DMS153 treated with DMSO at 0.1 percent for 48 hours (cell line): ENCODE data around the gene SOCS6.
"Not testable (repeated sequence)": the region's sequence is repeated elsewhere in the genome, so short reads cannot be mapped to it uniquely, and the experiment has no call there.

Source experiments
- DNase-seq: peaks from one replicate; lab custom pipeline; 2025; ENCODE audit not compliant: unreplicated experiment; lab: John Stamatoyannopoulos, UW

SOCS6 gene

GRCh38 chr18:70321616-70322015 is 32.8 kb downstream of the SOCS6 start:
- no peak for DNase-seq

- no peak for DNase-seq
Measured at GRCh38 chr18:70322385-70322784, 33.5 kb downstream of the SOCS6 start.

GRCh38 chr18:70322928-70323327 is 34.1 kb downstream of the SOCS6 start:
- no peak for DNase-seq

GRCh38 chr18:70324897-70325296 is 36.1 kb downstream of the SOCS6 start:
- no peak for DNase-seq

GRCh38 chr18:70326255-70326654 is 37.4 kb downstream of the SOCS6 start:
- DNase-seq: no peak

- DNase-seq: no peak
Measured at GRCh38 chr18:70328169-70328568, 39.3 kb downstream of the SOCS6 start.

- DNase-seq: no peak
Measured at GRCh38 chr18:70329071-70329470, 40.2 kb downstream of the SOCS6 start.

- DNase-seq: no peak
Measured at GRCh38 chr18:70330887-70331286, 42.0 kb downstream of the SOCS6 start.

GRCh38 chr18:70331456-70332097 is 42.7 kb downstream of the SOCS6 start:
- DNase-seq: no peak

GRCh38 chr18:70332694-70333093 is 43.8 kb downstream of the SOCS6 start:
- DNase-seq: no peak

- no peak for DNase-seq
Measured at GRCh38 chr18:70333316-70333715, 44.5 kb downstream of the SOCS6 start.

- DNase-seq: no peak
Measured at GRCh38 chr18:70333757-70334156, 44.9 kb downstream of the SOCS6 start.

GRCh38 chr18:70334264-70334663 is 45.4 kb downstream of the SOCS6 start:
- no peak for DNase-seq

- DNase-seq: no peak
Measured at GRCh38 chr18:70334728-70335329, 46.0 kb downstream of the SOCS6 start.

GRCh38 chr18:70335892-70336726 is 47.3 kb downstream of the SOCS6 start:
- no peak for DNase-seq

GRCh38 chr18:70337139-70337972 is 48.5 kb downstream of the SOCS6 start:
- DNase-seq: no peak

GRCh38 chr18:70338890-70339289 is 50.0 kb downstream of the SOCS6 start:
- DNase-seq: no peak

- DNase-seq: no peak
Measured at GRCh38 chr18:70339915-70340314, 51.1 kb downstream of the SOCS6 start.

- not testable (repeated sequence) for DNase-seq
Measured at GRCh38 chr18:70348481-70348880, 59.6 kb downstream of the SOCS6 start.

- no peak for DNase-seq
Measured at GRCh38 chr18:70349316-70349715, 60.5 kb downstream of the SOCS6 start.

GRCh38 chr18:70354080-70354479 is 65.2 kb downstream of the SOCS6 start:
- no peak for DNase-seq
